HTERT RPE-1 (cell line): ENCODE measurements around the gene CBLN4.

Experiments
- in situ Hi-C: fragments of 300-500 bp; cut with MboI; formaldehyde crosslinking; loops from 4 replicates; pipeline ENCODE4 v1.14.3; 2020; ENCODE audit warnings: low sequenced_read_pairs

The CBLN4 gene

DNA sequence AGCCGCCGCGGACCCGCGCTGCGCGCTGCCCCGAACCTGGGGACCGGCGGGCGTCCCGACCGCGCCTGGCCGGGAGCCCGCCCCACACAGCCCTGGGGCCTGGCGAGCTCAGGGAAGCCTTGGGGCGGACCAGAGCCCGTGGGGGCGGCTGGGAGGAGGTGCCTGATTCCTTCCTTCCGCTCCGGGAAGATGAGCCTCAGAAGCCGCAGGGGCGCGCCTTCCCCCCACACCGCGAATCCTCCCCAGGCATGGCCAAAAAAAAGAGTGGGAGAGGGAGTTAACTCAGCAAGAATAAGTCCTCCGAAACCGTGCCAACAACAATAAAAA, at the start of gene CBLN4:
TSS of gene CBLN4 (minus strand) at position 131 of the 327 bp plus-strand sequence. CDS start 1,348 bp downstream, outside the sequence.
- in situ Hi-C loops = no loop called here

DNA sequence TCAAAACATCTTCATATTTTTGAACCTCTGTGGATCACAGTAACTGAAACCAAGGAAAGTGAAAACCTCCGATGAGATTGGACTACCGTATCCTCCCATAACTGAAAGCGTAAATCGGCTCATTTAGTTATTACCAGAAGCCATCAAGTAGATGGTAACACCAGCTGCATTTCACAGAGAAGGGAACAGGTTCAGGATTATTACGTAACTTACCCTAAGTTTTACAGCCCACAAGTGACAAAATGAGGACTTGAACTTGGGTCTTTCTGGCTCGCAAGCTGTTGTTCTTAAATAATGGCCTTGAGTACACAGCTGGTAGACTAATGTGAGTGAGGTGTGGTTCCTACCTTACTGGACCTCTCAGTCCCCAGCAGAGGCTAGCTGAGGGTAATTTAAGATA, 37.9 kb upstream of the CBLN4 start:
- in situ Hi-C loops = no loop called here

DNA sequence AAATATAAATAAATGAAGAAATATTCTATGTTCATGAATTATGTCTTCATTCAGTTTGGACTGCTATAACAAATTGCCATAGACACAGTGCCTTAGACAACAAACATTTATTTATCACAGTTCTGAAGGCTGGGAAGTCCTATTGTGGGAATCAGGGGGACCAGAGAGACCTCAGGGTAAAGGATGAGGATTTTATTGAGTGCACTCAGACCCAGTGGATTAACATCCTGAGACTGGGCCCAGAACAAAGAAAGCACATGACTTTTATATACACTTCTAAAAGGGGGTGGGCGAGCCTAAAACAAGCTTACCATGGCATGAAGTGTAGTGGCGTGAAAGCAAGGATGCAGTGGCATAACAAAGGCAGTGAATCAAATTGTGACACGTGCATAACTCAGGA, 26.9 kb upstream of the CBLN4 start:
- in situ Hi-C loops = no loop called here

DNA sequence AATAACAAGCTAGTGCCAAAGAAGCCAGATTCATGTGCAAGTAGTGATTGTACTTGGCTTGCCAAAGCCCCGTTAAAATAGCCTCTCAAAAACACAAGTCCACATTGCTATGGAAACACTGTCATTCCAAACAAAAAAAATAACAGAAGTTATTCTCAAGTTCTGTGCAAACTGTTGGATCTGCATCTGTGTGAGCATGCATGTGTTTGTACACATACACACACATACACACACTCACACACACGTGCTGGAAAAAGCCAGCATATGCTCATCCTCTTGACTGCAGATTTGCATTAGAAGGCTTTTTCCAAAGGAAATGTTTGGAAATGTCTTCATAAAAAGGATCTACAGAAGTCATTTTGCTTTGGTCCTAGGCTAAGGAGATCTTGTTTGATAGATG, 13.4 kb upstream of the CBLN4 start:
- in situ Hi-C loops = no loop called here

DNA sequence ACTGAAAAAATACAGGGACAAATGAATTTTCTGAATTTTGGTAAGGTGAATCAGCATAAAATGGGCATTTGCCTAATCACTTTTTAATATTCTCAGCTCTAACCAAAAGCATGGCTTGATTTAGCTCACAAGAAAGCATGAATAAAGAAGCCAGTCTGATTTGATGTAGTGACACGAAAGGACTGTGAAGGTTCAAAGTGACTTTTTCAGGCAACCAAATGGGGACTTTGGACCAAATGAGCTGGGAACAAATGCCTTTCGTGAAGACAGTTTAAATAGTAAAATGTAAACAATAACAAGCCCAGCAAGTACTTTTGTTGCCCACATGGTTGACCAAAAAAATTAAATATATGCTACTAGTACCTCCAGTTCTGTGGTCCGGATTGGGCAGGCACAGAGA, 12.9 kb upstream of the CBLN4 start:
- in situ Hi-C loops = no loop called here

DNA sequence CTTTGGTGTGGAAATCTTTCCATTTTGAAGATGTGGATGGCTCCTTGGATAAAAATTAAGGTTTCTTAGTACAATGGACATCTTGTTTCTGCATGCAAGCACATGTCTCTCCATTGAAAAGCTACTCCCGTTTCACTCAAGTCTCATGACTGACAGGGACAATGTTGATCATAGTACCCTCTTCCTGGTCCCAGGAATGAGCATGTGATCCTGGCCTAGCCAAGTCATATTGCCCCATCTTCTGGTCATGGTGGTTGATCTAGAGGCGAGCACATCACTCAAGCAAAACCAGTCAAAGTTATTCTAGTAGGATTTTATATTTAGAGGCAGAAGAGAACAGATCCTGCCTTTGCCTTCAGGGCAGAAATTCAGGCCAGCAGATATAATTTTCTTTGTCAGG, 12.2 kb upstream of the CBLN4 start:
- in situ Hi-C loops = no loop called here

DNA sequence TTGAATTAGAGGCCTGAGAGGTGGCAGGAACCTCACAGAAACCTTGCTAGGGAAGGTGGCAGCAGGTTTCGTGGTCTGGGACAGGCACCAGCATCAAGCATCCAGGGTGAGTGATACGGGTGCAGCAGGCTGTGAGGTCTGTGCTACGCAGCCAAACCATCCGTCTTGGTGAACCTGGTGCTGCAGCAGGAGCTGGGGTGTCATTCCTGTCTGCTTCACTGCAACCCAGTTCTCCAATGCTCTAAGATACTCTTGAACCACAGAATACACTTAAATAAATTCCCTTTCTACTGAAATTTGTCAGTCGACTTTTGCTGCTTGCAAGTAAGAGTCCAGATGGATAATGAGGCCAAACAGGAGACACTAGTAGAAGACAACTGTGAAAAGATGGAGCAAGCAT, 9.7 kb upstream of the CBLN4 start:
- in situ Hi-C loops = no loop called here

DNA sequence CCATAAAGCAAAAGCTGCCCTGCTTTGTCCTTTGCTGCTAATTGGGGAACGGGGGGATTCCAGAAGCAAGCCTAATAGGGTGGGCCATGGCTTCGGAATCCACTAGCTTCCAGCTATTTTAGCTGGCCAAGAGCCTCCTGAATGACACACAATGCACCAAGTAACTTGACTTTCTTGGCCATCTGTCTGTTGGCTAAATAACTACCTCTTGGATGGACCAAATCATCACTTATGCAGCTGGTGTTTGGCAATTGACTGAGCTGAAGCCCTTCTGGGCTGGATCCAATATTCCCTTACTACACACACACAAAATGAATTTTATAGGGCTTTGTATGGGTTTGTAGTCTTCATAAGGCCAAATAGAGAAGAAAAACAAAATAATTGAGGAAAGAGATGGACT, 8.8 kb upstream of the CBLN4 start:
- in situ Hi-C loops = no loop called here

DNA sequence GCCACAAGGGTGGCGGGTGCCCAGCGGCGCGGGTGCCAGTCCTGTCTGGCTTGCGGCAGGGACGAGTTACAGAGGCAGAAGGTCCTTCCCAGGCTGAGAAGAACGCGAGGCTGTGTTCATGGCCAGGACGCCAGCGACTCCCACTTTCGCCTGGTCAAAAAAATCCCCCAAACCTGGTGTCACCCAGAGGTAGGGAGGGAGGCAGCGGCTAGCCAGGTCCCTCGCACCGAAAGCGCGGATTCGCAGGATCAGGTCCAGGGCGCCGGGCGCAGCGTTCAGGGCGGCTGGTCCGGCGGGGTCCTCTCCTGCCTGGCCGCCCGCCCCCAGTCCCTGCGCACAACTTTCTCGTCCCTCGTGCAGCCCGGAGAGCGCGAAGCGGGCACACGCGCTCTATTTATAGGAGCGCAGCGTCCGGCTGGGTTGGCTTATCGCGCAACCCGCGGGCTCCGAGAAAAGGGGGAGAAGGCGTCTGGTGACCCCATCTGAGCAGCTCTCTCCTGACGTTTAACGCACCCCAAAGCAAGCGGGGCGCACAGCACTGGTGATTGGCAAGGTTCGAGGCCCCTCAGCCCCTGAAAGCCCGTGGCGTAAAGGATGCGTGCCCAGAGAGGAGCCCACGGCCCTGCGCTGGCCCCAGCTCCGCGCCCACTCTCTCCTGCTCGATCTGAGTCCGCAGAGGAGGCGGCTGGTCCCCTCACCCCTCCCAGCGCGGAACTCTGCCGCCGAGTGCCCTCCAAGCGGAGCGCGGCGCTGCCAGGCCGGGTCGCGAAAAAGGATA, 519 bp downstream of the CBLN4 start:
- in situ Hi-C loops = no loop called here

DNA sequence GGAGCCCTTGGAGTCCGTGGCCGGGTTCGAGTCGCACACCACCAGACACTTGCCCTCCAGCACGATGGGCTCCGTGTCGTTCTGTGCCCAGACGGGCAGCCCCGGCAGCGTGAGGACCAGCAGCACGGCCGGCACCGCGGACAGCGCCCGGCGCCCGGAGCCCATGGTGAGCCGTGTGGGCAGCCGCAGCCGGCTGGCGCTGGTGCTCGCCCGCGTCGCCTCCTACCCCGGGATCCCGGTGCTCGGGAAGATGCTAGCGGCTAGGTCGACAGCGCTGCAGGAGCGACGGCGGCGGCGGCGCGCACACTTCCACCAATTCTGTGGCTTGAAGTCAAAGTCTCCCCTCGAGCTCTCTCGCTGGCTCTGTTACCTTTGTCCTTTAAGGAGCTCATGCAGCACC, 1.3 kb downstream of the CBLN4 start:
- in situ Hi-C loops = no loop called here

DNA sequence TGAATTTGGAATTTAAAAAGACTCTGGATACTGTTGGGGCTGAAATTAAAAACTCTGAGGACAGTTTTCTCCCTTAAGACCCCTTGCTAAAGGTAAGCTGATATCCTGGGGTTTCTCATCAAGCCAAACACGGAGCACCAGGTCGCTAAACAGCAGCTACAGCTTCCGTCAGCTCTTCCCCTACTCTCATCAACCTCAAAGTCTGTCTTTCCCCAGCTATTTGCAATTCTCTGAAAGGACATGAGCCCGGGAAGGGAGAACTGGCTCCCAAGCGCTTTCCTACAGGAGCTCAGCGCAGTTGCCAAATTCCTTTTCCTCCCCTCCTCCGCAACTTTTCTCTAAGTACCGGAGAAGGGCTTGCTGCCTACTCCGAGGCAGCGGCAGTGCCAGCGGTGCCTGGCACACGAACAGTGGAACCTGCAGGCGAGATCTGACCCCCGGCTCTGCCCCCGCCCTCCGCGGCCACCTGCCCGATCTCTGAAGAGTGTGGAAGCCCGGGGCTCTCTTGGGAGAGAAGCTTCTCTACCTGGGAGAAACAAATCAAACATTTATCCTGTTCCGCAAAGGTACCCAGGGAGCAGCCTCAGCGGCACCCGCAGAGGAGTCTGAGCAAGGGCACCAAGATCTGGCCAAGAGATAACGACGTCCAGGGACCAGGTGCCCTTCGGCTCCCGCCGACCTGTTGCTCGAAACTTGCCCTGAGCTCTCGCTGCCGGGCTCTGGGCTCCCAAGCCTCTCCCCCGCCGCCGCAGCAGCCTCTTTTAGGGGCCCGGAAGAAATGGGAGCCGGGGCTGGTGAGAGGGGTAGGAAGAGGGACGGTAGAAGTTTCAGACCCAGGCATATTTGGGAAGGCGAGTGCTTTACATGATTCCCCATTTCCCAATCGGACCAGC, 2.2 kb downstream of the CBLN4 start:
- in situ Hi-C loops = no loop called here

DNA sequence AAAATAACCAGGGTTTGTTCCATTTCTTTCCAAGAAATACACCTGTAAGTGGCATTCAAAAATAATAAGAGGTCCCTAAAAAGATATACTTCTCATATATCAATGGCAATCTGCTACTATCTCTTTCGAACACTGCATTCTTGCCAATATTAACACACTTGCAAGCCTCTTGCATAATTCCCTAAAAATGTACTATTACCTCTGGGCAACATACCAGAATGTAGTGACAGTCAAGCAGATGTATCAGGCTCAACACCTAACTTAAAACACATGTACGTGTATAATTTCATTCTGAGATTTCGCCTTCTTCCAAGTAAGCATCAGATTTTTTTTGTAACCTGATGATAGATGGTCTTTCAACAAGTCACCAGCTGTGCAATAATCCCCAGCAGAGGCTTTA, 3.4 kb downstream of the CBLN4 start:
- in situ Hi-C loops = no loop called here

DNA sequence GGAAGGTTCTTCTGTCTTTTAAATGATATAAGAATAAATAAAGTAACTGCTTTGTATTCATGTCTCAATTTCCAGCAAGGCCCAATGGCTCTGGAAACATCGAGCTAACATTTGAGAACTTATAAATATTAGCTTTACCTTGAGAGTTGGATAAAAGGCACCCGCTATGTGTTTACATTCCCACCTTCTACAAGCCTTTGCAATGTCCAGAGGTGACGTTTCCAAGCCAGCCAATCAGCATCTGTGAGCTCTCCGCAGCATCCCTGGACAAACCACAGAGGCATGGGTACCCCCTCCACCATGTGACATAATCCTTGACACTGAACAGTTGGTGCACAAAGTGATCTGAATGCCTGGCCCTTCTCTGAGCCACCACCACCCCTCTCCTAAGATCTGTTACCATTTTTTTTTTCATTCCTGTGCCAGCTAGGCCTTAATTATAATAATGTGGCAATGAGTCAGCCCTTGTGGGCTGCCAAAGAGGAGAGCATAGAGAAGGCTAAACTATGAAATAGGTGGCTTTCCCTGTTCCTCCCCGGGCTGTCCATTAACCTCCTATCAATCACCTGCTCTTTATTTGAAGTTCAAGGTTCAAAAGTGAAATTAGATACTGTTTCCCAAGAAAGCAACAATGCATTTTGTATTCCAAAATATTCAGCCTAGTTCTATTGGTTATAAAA, 4.1 kb downstream of the CBLN4 start:
- in situ Hi-C loops = no loop called here

DNA sequence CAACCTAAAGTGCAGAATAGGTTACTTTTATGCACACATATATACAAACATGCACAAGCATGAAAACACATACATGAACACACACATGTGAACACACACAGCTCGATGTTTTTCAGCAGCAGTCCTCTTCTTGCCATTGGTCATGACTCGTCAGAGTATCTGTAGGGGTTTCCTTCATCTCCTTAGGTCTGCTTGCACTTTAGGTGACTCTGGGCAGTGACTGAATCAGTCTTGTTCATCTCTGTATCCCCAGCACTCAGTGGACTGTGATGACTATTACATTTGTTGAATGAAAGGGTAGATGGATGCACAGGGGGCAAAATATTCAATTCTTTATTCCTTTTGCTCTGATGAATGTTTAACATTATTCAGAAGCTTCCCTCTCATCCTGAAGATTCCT, 26.8 kb downstream of the CBLN4 start:
- in situ Hi-C loops = no loop called here

DNA sequence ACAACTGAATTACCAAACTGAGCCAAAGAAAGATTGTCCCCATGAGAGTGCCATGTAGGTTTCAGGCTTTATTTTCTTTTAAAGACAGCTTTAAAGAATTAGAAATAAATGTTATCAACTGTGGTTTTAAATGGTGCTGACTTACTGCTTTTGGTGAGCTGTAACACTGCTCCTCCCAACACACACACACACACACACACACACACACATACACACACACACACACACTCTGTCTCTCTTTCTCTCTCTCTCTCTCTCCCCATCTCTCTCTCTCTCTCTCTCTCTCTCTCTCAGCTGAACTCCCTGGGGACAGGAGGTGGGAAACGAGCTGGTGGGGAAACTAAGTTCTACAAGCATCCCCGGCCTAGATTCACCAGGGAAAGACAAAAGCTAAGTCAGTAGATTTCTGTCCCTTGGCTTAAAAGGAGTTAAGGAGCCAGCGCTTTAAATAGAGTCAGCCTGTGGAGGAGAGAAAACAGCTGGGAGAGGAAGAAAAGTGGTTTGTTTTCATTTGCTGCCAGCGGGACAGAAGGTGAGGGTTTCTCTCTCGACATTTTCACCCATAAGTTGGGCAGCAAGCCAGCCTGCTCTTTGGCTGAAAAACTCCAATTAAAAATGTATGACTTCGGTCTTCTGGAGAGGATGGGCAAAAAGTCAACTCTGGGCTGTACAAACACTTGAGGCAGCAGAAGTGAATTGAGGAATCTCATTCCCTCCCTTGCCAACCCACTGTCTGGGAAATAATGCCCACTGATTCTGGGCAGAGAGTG, 27.4 kb downstream of the CBLN4 start:
- in situ Hi-C loops = no loop called here

DNA sequence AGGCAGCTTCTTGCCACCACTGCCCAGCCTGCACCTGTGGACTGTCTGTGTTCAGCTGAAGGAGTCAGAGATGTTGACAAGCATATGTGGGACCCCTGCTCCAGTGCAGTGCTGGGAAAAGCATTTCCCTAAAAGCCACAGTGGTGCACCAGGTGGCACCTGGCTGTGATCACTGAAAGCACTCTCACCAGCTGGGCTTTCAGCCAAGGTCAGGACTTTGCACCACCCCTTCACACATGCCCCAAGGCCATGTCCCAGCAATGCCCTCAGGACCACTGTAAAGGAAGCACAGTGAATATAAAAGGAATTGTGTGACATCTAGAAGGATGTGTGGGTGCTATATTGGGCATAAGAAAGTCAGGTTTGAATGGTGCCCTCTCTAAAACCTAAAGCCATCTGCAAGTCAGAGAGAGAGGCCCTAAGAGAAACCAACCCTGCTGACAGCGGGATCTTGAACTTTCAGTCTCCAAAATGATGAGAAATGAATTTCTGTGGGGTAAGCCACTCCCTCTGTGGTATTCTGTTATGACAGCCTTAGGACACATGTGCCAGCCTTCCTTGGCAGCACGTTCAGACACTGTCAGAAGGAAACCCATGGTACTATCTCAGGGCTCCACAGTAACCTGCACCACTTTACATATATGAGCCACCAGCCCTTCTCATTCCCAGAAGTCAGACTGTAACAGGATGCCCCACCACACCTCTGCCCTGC, 30.7 kb downstream of the CBLN4 start:
- in situ Hi-C loops = no loop called here

DNA sequence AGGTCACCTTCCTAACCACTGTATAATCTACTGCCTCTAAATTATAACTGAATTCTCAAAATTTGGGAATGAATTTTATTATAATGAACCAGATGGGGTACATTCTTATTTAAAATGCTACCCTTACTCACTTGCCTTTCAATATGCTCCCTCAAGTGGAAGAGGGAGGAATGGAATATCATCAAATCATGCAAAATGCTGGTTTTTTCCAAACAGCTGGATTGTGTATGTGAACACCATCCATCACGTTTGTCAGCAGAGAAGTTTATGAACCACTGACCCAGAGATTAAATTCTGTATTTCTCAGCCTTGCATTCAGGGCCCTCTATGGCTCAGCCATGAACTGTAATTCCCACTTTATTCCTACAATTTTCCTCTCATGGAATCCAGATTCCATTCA, 40.5 kb downstream of the CBLN4 start:
- in situ Hi-C loops = no loop called here

DNA sequence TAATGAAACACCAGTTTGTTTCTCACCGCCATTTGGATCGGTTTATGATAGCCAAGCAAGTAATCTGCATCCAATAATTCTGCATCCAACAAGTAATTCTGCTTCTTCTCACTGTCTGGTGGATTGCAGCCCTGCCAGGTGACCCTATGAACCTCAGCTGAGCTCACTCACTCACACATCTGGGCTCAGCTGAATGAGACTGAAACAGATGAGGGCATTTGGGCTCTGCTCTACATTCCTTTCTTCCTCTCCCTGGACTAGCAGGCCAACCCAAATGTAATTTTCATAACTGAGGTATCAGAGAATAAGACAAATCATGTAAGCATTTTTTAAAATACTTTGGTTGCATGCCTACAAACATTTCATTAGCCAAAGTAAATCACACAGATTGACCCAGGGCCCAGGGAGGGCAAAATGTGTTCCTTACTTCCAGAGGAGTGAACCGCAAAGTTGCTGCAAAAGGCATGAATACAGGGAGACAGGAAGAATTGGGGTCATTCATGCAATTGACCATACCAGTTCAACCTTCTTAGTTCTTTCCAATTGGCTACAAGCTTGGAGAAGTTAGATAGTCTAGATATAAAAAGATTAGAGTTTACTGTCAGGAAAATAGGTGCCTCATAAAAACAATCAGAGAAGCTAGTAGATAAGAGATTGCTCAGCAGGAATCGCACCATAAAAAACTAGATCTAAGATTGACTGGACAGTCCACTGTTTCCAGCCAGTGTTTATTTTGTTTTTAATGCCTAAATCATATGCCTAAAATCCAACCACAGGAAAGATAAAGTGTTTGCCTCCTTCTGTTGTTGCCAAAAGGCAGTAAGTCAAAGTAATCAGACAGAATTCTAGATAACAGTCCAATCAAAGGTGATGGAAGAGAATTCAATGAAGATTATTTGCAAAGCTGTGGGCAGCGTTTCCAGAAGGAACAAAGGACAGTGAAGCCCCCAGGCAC, 43.7 kb downstream of the CBLN4 start:
- in situ Hi-C loops = no loop called here

DNA sequence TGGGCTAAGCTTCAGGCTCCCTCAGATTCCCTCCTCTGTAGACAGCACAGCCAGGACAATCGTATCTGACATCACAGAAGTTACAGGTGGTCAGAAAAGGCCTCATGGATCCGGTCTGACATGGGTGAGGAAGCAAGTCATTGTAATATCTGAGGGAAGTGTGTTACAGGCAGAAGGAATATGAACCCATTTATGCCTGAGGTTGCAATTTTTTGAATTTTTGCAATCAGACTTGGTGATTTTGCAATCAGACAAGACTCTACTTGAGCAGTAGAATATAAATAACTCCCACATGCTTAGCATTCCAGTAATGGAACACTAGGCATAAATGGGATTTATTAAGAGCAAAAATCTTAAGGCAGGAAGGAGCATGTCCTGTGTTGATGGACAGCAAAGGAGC, 52.1 kb downstream of the CBLN4 start:
- in situ Hi-C loops = no loop called here
